ENCODE results near the gene ANAPC13.

DNA sequence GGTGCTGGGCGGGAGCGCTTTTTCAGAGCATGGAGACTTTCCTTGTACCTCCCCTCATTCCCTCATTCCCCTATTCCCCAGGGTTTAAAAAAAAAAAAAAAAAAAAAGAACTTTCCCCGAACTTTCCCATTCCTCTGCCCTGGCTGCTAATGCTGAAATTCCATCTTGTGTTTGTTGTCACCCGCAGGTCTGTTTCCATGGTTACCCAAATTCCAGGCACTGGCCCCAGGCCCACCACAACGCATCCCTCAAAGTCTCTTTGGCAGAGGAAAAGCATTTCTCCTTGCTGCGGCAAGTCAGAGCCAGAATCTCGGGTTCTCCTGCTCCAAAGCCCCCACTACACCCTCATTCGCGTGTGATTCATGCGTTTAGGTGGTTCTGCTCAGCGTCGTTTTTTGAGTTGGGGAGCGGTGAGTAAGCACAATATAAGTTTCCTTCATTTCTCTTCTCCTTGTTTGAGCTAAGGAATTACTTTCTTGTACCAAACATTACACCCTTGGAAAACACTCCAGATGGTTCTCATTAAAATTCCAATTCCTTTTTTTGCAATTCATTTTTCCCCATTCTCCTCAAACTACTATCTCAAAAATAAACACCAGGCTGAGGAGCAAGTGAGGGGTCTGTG is 21.6 kb downstream of the ANAPC13 start:
- TF ChIP-seq CTCF (conservative IDR thresholded peaks at IDR 0.05 in 1 of 2, IDR thresholded peaks at IDR 0.05 in 1 of 2; ENCODE audit: extremely low read depth in 1 of 2, insufficient read depth in 1 of 2, low read depth in 1 of 2, low read length in 2 of 2) (no peak), EZH2 (IDR thresholded peaks at IDR 0.05; ENCODE audit: borderline replicate concordance, low read length) (no peak)

Data from mammary epithelial cell (primary cell).